ENCODE measurements around the gene CYB5R3. TPM values are rescaled to one million over a fixed set of nuclear protein-coding genes. Genes with fewer than 3 reads are reported as not detected.

The CYB5R3 gene
- polyA plus RNA-seq, 1 donor (not counting 4 experiments of a cell fraction or from before 2014, with no cell fraction given) = 102 TPM

GRCh38 chr22:42683578-42684283, 34.5 kb upstream of the CYB5R3 start:
- Histone ChIP-seq H3K4me1 (ENCODE audit: control insufficient read depth, extremely low read depth, insufficient read depth, low read length) (peaks cover 39% of the 10 kb centered on the region), H3K27ac (ENCODE audit: control insufficient read depth, insufficient read depth, low read length) (no peak overlapping the region), H3K27me3 (ENCODE audit: control insufficient read depth, extremely low read depth, insufficient read depth, low read length) (no peaks in the 10 kb centered on the region), H2AFZ (ENCODE audit: control insufficient read depth, low read length) (no peak overlapping the region), H3K4me2 (ENCODE audit: control insufficient read depth, extremely low read depth, insufficient read depth, low read depth, low read length) (no peak overlapping the region), H4K20me1 (ENCODE audit: control insufficient read depth, extremely low read depth, insufficient read depth, low read length) (no peaks in the 10 kb centered on the region), H3K36me3 (ENCODE audit: control insufficient read depth in 2 of 2, extremely low read depth in 1 of 2, insufficient read depth in 2 of 2, low read length in 2 of 2) (no peaks in the 10 kb centered on the region), H3K9me1 (ENCODE audit: control insufficient read depth, extremely low read depth, insufficient read depth, low read length) (no peaks in the 10 kb centered on the region), H3K4me3 (ENCODE audit: control insufficient read depth in 2 of 3, extremely low read depth in 1 of 3, insufficient read depth in 2 of 3, low read depth in 1 of 3, low read length in 3 of 3) (no peak overlapping the region), H3K79me2 (ENCODE audit: control insufficient read depth, insufficient read depth, low read length) (no peaks in the 10 kb centered on the region), H3K9ac (ENCODE audit: control insufficient read depth, extremely low read depth, insufficient read depth, low read length) (no peak overlapping the region), H3K9me3 (ENCODE audit: control insufficient read depth, low read depth, low read length) (no peaks in the 10 kb centered on the region)
- no peak for FAIRE-seq
- TF ChIP-seq, protein P1, sequence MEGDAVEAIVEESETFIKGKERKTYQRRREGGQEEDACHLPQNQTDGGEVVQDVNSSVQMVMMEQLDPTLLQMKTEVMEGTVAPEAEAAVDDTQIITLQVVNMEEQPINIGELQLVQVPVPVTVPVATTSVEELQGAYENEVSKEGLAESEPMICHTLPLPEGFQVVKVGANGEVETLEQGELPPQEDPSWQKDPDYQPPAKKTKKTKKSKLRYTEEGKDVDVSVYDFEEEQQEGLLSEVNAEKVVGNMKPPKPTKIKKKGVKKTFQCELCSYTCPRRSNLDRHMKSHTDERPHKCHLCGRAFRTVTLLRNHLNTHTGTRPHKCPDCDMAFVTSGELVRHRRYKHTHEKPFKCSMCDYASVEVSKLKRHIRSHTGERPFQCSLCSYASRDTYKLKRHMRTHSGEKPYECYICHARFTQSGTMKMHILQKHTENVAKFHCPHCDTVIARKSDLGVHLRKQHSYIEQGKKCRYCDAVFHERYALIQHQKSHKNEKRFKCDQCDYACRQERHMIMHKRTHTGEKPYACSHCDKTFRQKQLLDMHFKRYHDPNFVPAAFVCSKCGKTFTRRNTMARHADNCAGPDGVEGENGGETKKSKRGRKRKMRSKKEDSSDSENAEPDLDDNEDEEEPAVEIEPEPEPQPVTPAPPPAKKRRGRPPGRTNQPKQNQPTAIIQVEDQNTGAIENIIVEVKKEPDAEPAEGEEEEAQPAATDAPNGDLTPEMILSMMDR (optimal IDR thresholded peaks at IDR 0.05 in 1 of 3, IDR thresholded peaks at IDR 0.05 in 1 of 3, conservative IDR thresholded peaks at IDR 0.05 in 1 of 3; ENCODE audit: extremely low read depth in 1 of 3, insufficient read depth in 2 of 3, low read length in 3 of 3) = no peak
- TF ChIP-seq EZH2 (IDR thresholded peaks at IDR 0.05; ENCODE audit: low read length) = no peak
- dilution Hi-C loops (cut with MboI; ENCODE audit: extremely low pct_ligation_motif_present, low sequenced_read_pairs) = no loop called here
- no peak for DNase-seq (ENCODE audit: low read depth, low spot score)

DNA sequence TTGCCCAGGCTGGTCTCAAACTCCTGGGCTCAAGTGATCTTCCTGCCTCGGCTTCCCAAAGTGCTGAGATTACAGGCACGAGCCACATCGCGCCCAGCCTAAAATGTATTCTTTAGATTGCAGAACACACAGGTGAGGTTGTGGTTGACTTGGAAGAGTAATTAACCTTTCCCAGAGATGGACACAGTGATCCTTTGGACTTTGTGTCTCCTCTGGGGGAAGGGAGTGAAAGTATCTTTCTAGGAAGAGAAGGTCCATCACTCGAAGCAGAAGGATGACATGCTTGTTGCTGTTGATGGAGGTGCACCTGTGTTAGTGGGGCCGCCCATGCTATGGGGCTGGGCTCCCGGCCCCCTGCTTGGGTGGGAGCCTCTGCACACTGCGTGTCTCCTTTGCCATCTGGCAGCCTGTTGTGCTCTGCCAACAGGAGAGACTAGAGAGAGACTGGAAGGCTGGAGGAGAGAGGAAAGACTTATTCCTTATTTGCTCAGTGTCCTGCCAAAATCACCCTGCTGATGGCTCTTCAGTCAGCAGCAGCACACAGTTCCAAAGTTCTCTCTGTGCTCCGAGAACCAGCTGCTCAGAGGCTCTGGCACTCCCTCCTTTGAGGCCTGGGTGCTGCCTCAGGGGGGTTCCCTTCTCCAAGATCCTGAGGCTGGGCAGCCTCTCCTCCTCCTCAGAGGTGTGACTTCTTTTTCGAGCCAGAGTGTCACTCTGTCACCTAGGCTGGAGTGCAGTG, 33.1 kb upstream of the CYB5R3 start:
- dilution Hi-C loops (cut with MboI; ENCODE audit: extremely low pct_ligation_motif_present, low sequenced_read_pairs) = no loop called here
- Histone ChIP-seq H3K9me1 (ENCODE audit: control insufficient read depth, extremely low read depth, insufficient read depth, low read length) (no peaks in the 10 kb centered on the region), H3K4me1 (ENCODE audit: control insufficient read depth, extremely low read depth, insufficient read depth, low read length) (peaks cover 24% of the 10 kb centered on the region), H3K36me3 (ENCODE audit: control insufficient read depth in 2 of 2, extremely low read depth in 1 of 2, insufficient read depth in 2 of 2, low read length in 2 of 2) (no peaks in the 10 kb centered on the region), H3K27ac (ENCODE audit: control insufficient read depth, insufficient read depth, low read length) (no peak overlapping the region), H3K27me3 (ENCODE audit: control insufficient read depth, extremely low read depth, insufficient read depth, low read length) (no peaks in the 10 kb centered on the region), H2AFZ (ENCODE audit: control insufficient read depth, low read length) (no peak overlapping the region), H3K4me3 (ENCODE audit: control insufficient read depth in 2 of 3, extremely low read depth in 1 of 3, insufficient read depth in 2 of 3, low read depth in 1 of 3, low read length in 3 of 3) (no peak overlapping the region), H4K20me1 (ENCODE audit: control insufficient read depth, extremely low read depth, insufficient read depth, low read length) (no peaks in the 10 kb centered on the region), H3K4me2 (ENCODE audit: control insufficient read depth, extremely low read depth, insufficient read depth, low read depth, low read length) (no peak overlapping the region), H3K79me2 (ENCODE audit: control insufficient read depth, insufficient read depth, low read length) (no peaks in the 10 kb centered on the region), H3K9ac (ENCODE audit: control insufficient read depth, extremely low read depth, insufficient read depth, low read length) (no peak overlapping the region), H3K9me3 (ENCODE audit: control insufficient read depth, low read depth, low read length) (peaks cover 4% of the 10 kb centered on the region)
- no peak for TF ChIP-seq EZH2 (IDR thresholded peaks at IDR 0.05; ENCODE audit: low read length)
- TF ChIP-seq, protein P1 (optimal IDR thresholded peaks at IDR 0.05 in 1 of 3, IDR thresholded peaks at IDR 0.05 in 1 of 3, conservative IDR thresholded peaks at IDR 0.05 in 1 of 3; ENCODE audit: extremely low read depth in 1 of 3, insufficient read depth in 2 of 3, low read length in 3 of 3) = no peak
- DNase-seq (ENCODE audit: low read depth, low spot score) (no peak), FAIRE-seq (no peak)

Data from keratinocyte (primary cell).